GM12892 (cell line): ENCODE data around the gene SOX8.

Source experiments
- DNase-seq: peaks from one replicate; pipeline ENCODE4 v3.0.0; 2011; ENCODE audit not compliant: insufficient read length
- FAIRE-seq: peaks from 2 replicates; lab custom pipeline; 2011; peaks lifted over from hg19 to GRCh38; lab: Jason Lieb, UNC
- POLR2A ChIP-seq: IDR thresholded peaks from 2 replicates; pipeline ENCODE4 v1.6.1; 2011; ENCODE audit warnings: low read depth, low read length, control low read depth
- POLR2AphosphoS5 ChIP-seq: IDR thresholded peaks from 2 replicates; pipeline ENCODE4 v1.6.1; 2011; ENCODE audit warnings: low read depth, low read length, control low read depth
- TAF1 ChIP-seq: IDR thresholded peaks from 2 replicates; pipeline ENCODE4 v1.6.1; 2011; ENCODE audit warnings: low read depth, mild to moderate bottlenecking, control low read depth, low read length, borderline replicate concordance

The SOX8 gene

GRCh38 chr16:1027501-1027815, 45.9 kb downstream of the SOX8 start:
- FAIRE-seq (no peak), DNase-seq (no peak)
- TF ChIP-seq TAF1 (no peak), POLR2AphosphoS5 (no peak)

GRCh38 chr16:1028056-1028455, 46.5 kb downstream of the SOX8 start:
- no peak for FAIRE-seq
- no peak for DNase-seq
- no peak for TF ChIP-seq POLR2A
- no peak for TF ChIP-seq POLR2AphosphoS5
- TF ChIP-seq TAF1 = no peak

- FAIRE-seq (no peak), DNase-seq (no peak)
- no peak for TF ChIP-seq TAF1
- no peak for TF ChIP-seq POLR2A
- no peak for TF ChIP-seq POLR2AphosphoS5
Measured at GRCh38 chr16:1028524-1029258, 47.1 kb downstream of the SOX8 start.

GRCh38 chr16:1029259-1029545, 47.6 kb downstream of the SOX8 start:
- FAIRE-seq (no peak), DNase-seq (no peak)
- TF ChIP-seq TAF1 (no peak), POLR2A (no peak), POLR2AphosphoS5 (no peak)

GRCh38 chr16:1030473-1030901, 48.9 kb downstream of the SOX8 start:
- no peak for TF ChIP-seq POLR2A
- no peak for TF ChIP-seq POLR2AphosphoS5
- no peak for TF ChIP-seq TAF1
- FAIRE-seq = no peak

GRCh38 chr16:1031666-1032065, 50.1 kb downstream of the SOX8 start:
- DNase-seq (no peak), FAIRE-seq (no peak)
- TF ChIP-seq POLR2A (no peak), TAF1 (no peak), POLR2AphosphoS5 (no peak)

More at GRCh38 chr16:1030473-1030901, 48.9 kb downstream of the SOX8 start:
- no peak for DNase-seq

- TF ChIP-seq POLR2A (no peak), TAF1 (no peak), POLR2AphosphoS5 (no peak)
- DNase-seq (no peak), FAIRE-seq (no peak)
Measured at GRCh38 chr16:1032607-1033006, 51.0 kb downstream of the SOX8 start.

GRCh38 chr16:1033128-1033679, 51.6 kb downstream of the SOX8 start:
- no peak for FAIRE-seq
- no peak for DNase-seq
- TF ChIP-seq POLR2AphosphoS5 = no peak
- no peak for TF ChIP-seq TAF1
- no peak for TF ChIP-seq POLR2A

GRCh38 chr16:1034230-1035065, 52.9 kb downstream of the SOX8 start:
- no peak for TF ChIP-seq TAF1
- no peak for TF ChIP-seq POLR2A
- no peak for TF ChIP-seq POLR2AphosphoS5
- DNase-seq (no peak), FAIRE-seq (no peak)

GRCh38 chr16:1035066-1035415, 53.5 kb downstream of the SOX8 start:
- TF ChIP-seq POLR2A = no peak
- no peak for TF ChIP-seq POLR2AphosphoS5
- TF ChIP-seq TAF1 = no peak

GRCh38 chr16:1036166-1036565, 54.6 kb downstream of the SOX8 start:
- TF ChIP-seq POLR2A (no peak), TAF1 (no peak), POLR2AphosphoS5 (no peak)
- no peak for FAIRE-seq
- no peak for DNase-seq

More at GRCh38 chr16:1035066-1035415, 53.5 kb downstream of the SOX8 start:
- DNase-seq (no peak), FAIRE-seq (no peak)
